Mesenchymal stem cell (in vitro differentiated cells and primary cell): ENCODE data around the gene ANKH.

Source experiments
- DNase-seq: peaks from one replicate; pipeline ENCODE4 v3.0.0-alpha.2; 2013
- H2AFZ ChIP-seq: one replicate; pipeline ENCODE4 v1.6.1; 2013; ENCODE audit warnings: low read depth, mild to moderate bottlenecking, control low read depth, inconsistent platforms, low read length, moderate library complexity
- H2AK5ac ChIP-seq: 2 replicates; pipeline ENCODE4 v1.6.1; 2013; ENCODE audit warnings: low read length, moderate library complexity, mild to moderate bottlenecking, inconsistent platforms; ENCODE audit not compliant: severe bottlenecking
- H2BK120ac ChIP-seq: one replicate; pipeline ENCODE4 v1.6.1; 2013; ENCODE audit warnings: low read depth, mild to moderate bottlenecking, inconsistent platforms, low read length, moderate library complexity
- H2BK12ac ChIP-seq, 2 experiments: one replicate each; pipeline ENCODE4 v1.6.1; 2013; ENCODE audit warnings: inconsistent platforms in 2 of 2, low read length in 2 of 2, mild to moderate bottlenecking in 2 of 2, moderate library complexity in 2 of 2, control low read depth in 1 of 2
- H2BK15ac ChIP-seq: one replicate; pipeline ENCODE4 v1.6.1; 2013; ENCODE audit warnings: mild to moderate bottlenecking, low read depth, inconsistent platforms; ENCODE audit not compliant: poor library complexity, severe bottlenecking
- H2BK5ac ChIP-seq: 2 replicates; pipeline ENCODE4 v1.6.1; 2013; ENCODE audit warnings: low read depth, mild to moderate bottlenecking, low read length, control low read depth, inconsistent platforms; ENCODE audit not compliant: poor library complexity, severe bottlenecking
- H3K14ac ChIP-seq, 2 experiments: one replicate each; pipeline ENCODE4 v1.6.1; 2013; ENCODE audit warnings: inconsistent platforms in 2 of 2, low read length in 2 of 2, control low read depth in 1 of 2, mild to moderate bottlenecking in 1 of 2, moderate library complexity in 1 of 2
- H3K18ac ChIP-seq, 2 experiments: one replicate each; pipeline ENCODE4 v1.6.1; 2013; ENCODE audit warnings: inconsistent platforms in 2 of 2, low read length in 2 of 2, control low read depth in 1 of 2, low read depth in 1 of 2, mild to moderate bottlenecking in 1 of 2
- H3K23ac ChIP-seq, 2 experiments: one replicate each; pipeline ENCODE4 v1.6.1; 2013; ENCODE audit warnings: inconsistent platforms in 2 of 2, low read length in 2 of 2, mild to moderate bottlenecking in 2 of 2, moderate library complexity in 2 of 2, control low read depth in 1 of 2
- H3K27ac ChIP-seq: 2 replicates; pipeline ENCODE4 v1.5.1; 2013; ENCODE audit warnings: mild to moderate bottlenecking, moderate library complexity, low read length, control low read depth, inconsistent platforms; ENCODE audit not compliant: poor library complexity, severe bottlenecking
- H3K27me3 ChIP-seq, 2 experiments: 2 replicates each; pipeline versions ENCODE4 v1.6.1 to v1.7.0; 2013; ENCODE audit warnings: low read length in 2 of 2, mild to moderate bottlenecking in 2 of 2, moderate library complexity in 2 of 2, control low read depth in 1 of 2, inconsistent platforms in 1 of 2; ENCODE audit not compliant: control insufficient read depth in 1 of 2, insufficient read depth in 1 of 2
- H3K36me3 ChIP-seq, 2 experiments: 2 replicates each; pipeline versions ENCODE4 v1.6.1 to v1.7.0; 2013; ENCODE audit warnings: low read length in 2 of 2, control low read depth in 1 of 2, inconsistent platforms in 1 of 2, low read depth in 1 of 2, mild to moderate bottlenecking in 1 of 2; ENCODE audit not compliant: insufficient read depth in 2 of 2, control insufficient read depth in 1 of 2
- H3K4ac ChIP-seq, 2 experiments: one replicate each; pipeline ENCODE4 v1.6.1; 2013; ENCODE audit warnings: inconsistent platforms in 2 of 2, low read length in 2 of 2, mild to moderate bottlenecking in 2 of 2, moderate library complexity in 2 of 2, control low read depth in 1 of 2, low read depth in 1 of 2
- H3K4me1 ChIP-seq: 2 replicates; pipeline ENCODE4 v1.6.1; 2013; ENCODE audit warnings: low read depth, low read length, control low read depth; ENCODE audit not compliant: control insufficient read depth, insufficient read depth
- H3K4me2 ChIP-seq: 2 replicates; pipeline ENCODE4 v1.6.1; 2013; ENCODE audit warnings: low read length, mild to moderate bottlenecking, inconsistent platforms; ENCODE audit not compliant: poor library complexity, severe bottlenecking
- H3K4me3 ChIP-seq, 2 experiments: 2 replicates each; pipeline versions ENCODE4 v1.5.1 to v1.7.0; 2013; ENCODE audit warnings: low read length in 2 of 2, mild to moderate bottlenecking in 2 of 2, control low read depth in 1 of 2, low read depth in 1 of 2; ENCODE audit not compliant: insufficient read depth in 1 of 2
- H3K79me1 ChIP-seq: replicated peaks from 2 replicates; pipeline ENCODE4 v1.6.1; 2013; ENCODE audit warnings: mild to moderate bottlenecking, control low read depth, low read length, inconsistent platforms; ENCODE audit not compliant: poor library complexity, severe bottlenecking
- H3K9ac ChIP-seq: 2 replicates; pipeline ENCODE4 v1.7.0; 2013; ENCODE audit warnings: mild to moderate bottlenecking, low read length, moderate library complexity
- H3K9me3 ChIP-seq: 2 replicates; pipeline ENCODE4 v1.7.0; 2013; ENCODE audit warnings: mild to moderate bottlenecking, low read length; ENCODE audit not compliant: control insufficient read depth
- H4K8ac ChIP-seq: one replicate; pipeline ENCODE4 v1.6.1; 2013; ENCODE audit warnings: inconsistent platforms, mild to moderate bottlenecking, low read length, moderate library complexity
- H4K91ac ChIP-seq: one replicate; pipeline ENCODE4 v1.6.1; 2013; ENCODE audit warnings: mild to moderate bottlenecking, low read length, inconsistent platforms
- WGBS: methylation state at CpG from one replicate; pipeline ENCODE4 v1.1.7; 2013; ENCODE audit warnings: mixed read lengths; 5-methylcytosine and 5-hydroxymethylcytosine counted together

ANKH gene

DNA sequence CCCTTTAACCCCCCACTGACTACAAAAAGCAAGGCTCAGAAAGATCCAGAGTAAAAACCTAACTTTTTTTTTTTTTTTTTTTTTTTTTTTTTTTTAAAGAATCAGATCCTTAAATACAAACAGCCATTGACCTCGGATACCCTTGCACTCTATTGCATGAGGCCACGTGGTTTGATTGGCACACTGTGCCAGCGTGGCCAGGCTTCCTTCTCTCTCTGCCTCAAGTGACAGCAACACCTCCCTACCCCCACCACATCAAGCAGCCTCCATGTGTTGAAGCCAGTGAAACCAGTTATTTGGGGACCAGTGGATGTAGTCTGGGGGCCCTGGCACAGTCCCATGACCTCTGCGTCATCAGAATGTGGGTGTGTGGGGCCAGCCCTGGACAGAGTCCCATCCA is 135.6 kb downstream of the ANKH start:
- Histone ChIP-seq H3K4me1 (peaks cover 2% of the 10 kb centered on the region), H2BK120ac (no peak overlapping the region), H3K4me2 (no peak overlapping the region), H2BK12ac (no peak overlapping the region), H3K9me3 (no peaks in the 10 kb centered on the region), H3K79me1 (no peaks in the 10 kb centered on the region), H3K4me3 (no peak overlapping the region), H2BK15ac (no peak overlapping the region), H3K18ac (no peak overlapping the region), H3K36me3 (peaks cover 6 to 71% of the 10 kb centered on the region in 2 experiments), H4K91ac (no peak overlapping the region), H3K9ac (no peak overlapping the region), H4K8ac (no peak overlapping the region), H2AK5ac (no peak overlapping the region), H3K23ac (peak overlapping the region in 1 of 2 experiments; percentile 16), H3K27ac (no peak overlapping the region), H2AFZ (no peak overlapping the region), H2BK5ac (no peak overlapping the region), H3K4ac (no peak overlapping the region), H3K14ac (peak overlapping the region in 1 of 2 experiments; percentile 66), H3K27me3 (no peaks in the 10 kb centered on the region)
- DNase-seq: no peak
- WGBS: 99% methylated on average over 4 of the region's 4 CpGs

DNA sequence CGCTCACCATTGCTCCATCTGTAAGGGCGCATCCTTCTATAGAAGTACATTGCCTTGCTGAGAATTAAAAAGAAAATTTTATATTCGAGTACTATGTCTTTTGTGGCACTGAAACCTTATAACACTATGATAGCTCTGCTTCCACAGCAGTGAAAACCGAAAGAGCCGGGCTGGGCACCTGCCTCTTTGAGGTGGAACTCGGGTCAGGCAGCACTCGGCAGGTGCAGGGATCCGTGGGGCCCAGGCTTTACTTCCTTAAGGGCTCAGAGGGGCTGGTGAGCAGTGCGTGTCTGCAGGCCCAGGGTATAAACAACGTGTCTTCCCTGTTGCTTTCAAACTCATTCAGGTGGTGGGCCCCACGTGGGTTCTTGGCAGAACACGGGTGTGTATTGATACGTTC is 137.2 kb downstream of the ANKH start:
- Histone ChIP-seq H2BK12ac (no peak overlapping the region), H3K27ac (no peak overlapping the region), H3K9ac (no peak overlapping the region), H2AFZ (no peak overlapping the region), H4K91ac (no peak overlapping the region), H2BK5ac (no peak overlapping the region), H4K8ac (no peak overlapping the region), H3K9me3 (no peaks in the 10 kb centered on the region), H3K4me1 (no peaks in the 10 kb centered on the region), H3K27me3 (no peaks in the 10 kb centered on the region), H2BK120ac (no peak overlapping the region), H3K79me1 (no peaks in the 10 kb centered on the region), H2AK5ac (no peak overlapping the region), H2BK15ac (no peak overlapping the region), H3K4me3 (no peak overlapping the region), H3K14ac (no peak overlapping the region), H3K36me3 (peaks cover 11 to 65% of the 10 kb centered on the region in 2 experiments), H3K4ac (no peak overlapping the region), H3K23ac (no peak overlapping the region), H3K18ac (no peak overlapping the region), H3K4me2 (no peak overlapping the region)
- no peak for DNase-seq
- WGBS: 87% methylated on average over 8 of the region's 13 CpGs

DNA sequence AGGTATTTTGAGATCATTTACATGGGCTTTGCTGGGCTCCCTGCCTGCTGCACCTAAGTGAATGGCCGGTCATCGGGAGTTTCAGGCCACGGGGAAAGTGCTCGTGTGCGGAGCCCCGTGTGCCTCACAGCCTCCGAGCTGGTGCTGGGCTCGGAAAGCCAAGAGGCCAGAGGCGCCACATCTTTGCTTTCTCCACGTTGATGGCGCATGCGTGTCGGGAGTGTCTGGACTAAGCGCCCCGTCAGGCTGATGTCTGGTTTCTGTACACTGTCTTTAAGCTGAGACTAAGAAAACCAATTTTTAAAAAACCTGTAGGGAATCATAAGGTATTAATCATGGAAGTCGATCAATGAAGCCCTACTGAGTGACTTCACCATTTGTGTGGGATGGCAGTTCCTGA is 137.9 kb downstream of the ANKH start:
- Histone ChIP-seq H2BK120ac (no peak overlapping the region), H3K23ac (no peak overlapping the region), H3K18ac (no peak overlapping the region)

DNA sequence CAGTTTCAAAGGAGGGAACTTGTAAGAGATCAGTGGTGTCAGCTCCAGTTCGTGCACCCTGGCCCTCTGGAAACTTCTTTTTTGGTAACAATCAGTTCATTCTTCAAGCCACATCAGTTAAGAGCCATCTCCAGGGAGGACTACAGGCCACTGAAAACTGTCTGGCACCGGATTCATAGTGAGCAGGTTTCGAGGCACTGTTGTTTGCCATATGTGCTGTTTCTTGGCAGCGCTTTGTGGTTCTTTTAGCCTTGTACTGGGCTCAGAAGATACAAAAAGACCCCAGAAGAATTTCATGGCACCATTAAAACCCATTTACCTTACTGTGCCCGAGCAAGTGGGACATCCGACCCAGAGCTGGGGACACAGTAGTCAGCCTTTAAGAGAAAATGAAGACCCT is 138.6 kb downstream of the ANKH start:
- H4K8ac ChIP-seq: no peak overlapping the region
- H2AFZ ChIP-seq: no peak overlapping the region
- H4K91ac ChIP-seq: no peak overlapping the region
- H2BK5ac ChIP-seq: no peak overlapping the region
- DNase-seq: no peak
- H3K23ac ChIP-seq: no peak overlapping the region
- whole genome bisulfite sequencing: 92% methylated on average over 6 of the region's 6 CpGs
- H3K27me3 ChIP-seq: no peaks in the 10 kb centered on the region
- H2BK15ac ChIP-seq: no peak overlapping the region
- H2BK12ac ChIP-seq: no peak overlapping the region
- peaks cover 11 to 61% of the 10 kb centered on the region in 2 experiments for H3K36me3 ChIP-seq
- no peaks in the 10 kb centered on the region for H3K9me3 ChIP-seq
- no peak overlapping the region for H2BK120ac ChIP-seq
- no peak overlapping the region for H3K27ac ChIP-seq
- H3K9ac ChIP-seq: no peak overlapping the region
- H3K4ac ChIP-seq: no peak overlapping the region
- no peak overlapping the region for H2AK5ac ChIP-seq
- H3K4me2 ChIP-seq: no peak overlapping the region
- no peak overlapping the region for H3K4me3 ChIP-seq
- no peaks in the 10 kb centered on the region for H3K4me1 ChIP-seq
- H3K79me1 ChIP-seq: no peaks in the 10 kb centered on the region
- no peak overlapping the region for H3K18ac ChIP-seq
- no peak overlapping the region for H3K14ac ChIP-seq

More for the DNA sequence above, 137.9 kb downstream of the ANKH start:
- no peaks in the 10 kb centered on the region for H3K27me3 ChIP-seq
- H3K36me3 ChIP-seq: peaks cover 11 to 65% of the 10 kb centered on the region in 2 experiments
- no peaks in the 10 kb centered on the region for H3K79me1 ChIP-seq
- H3K14ac ChIP-seq: no peak overlapping the region
- no peak overlapping the region for H4K8ac ChIP-seq
- peak overlapping the region; percentile 12 for H4K91ac ChIP-seq
- H2AK5ac ChIP-seq: no peak overlapping the region
- 95% methylated on average over 16 of the region's 16 CpGs for WGBS
- no peak overlapping the region for H3K9ac ChIP-seq
- no peak overlapping the region for H3K4me2 ChIP-seq
- no peak overlapping the region for H2BK15ac ChIP-seq
- H3K4me3 ChIP-seq: no peak overlapping the region
- H3K4ac ChIP-seq: no peak overlapping the region
- no peak overlapping the region for H2BK5ac ChIP-seq
- no peaks in the 10 kb centered on the region for H3K9me3 ChIP-seq
- DNase-seq: no peak
- no peak overlapping the region for H2AFZ ChIP-seq
- no peak overlapping the region for H2BK12ac ChIP-seq
- no peak overlapping the region for H3K27ac ChIP-seq
- H3K4me1 ChIP-seq: no peaks in the 10 kb centered on the region
